AG10803 (cell line): ENCODE results near the gene SRSF4.

ENCODE experiments used
- DNase-seq: peaks from one replicate; pipeline ENCODE4 v3.0.0; 2010; ENCODE audit warnings: low read depth
- H3K4me3 ChIP-seq: 2 replicates; pipeline ENCODE4 v1.5.1; 2011; ENCODE audit warnings: mild to moderate bottlenecking, low read length, control low read depth
- CTCF ChIP-seq: conservative IDR thresholded peaks from 2 replicates; pipeline ENCODE4 v1.5.1; 2011; ENCODE audit warnings: mild to moderate bottlenecking, low read length, control low read depth, inconsistent platforms

The SRSF4 gene

GRCh38 chr1:29148656-29149491 is 32.8 kb downstream of the SRSF4 start:
- no peak for DNase-seq
- no peak for TF ChIP-seq CTCF
- no peak overlapping the region for H3K4me3 ChIP-seq

GRCh38 chr1:29145739-29146437 is 35.8 kb downstream of the SRSF4 start:
- TF ChIP-seq CTCF, result no peak
- DNase-seq, result peak; percentile 89
- no peak overlapping the region for H3K4me3 ChIP-seq

GRCh38 chr1:29144178-29144577 is 37.5 kb downstream of the SRSF4 start:
- DNase-seq, result no peak
- no peak overlapping the region for H3K4me3 ChIP-seq
- no peak for TF ChIP-seq CTCF

- H3K4me3 ChIP-seq, result no peak overlapping the region
- no peak for TF ChIP-seq CTCF
- DNase-seq, result no peak
These were observed 39.0 kb downstream of the SRSF4 start for GRCh38 chr1:29142714-29143113.

GRCh38 chr1:29136391-29136915 is 45.2 kb downstream of the SRSF4 start:
- peak; percentile 50 for DNase-seq
- no peak overlapping the region for H3K4me3 ChIP-seq
- no peak for TF ChIP-seq CTCF

- no peak for DNase-seq
- H3K4me3 ChIP-seq, result no peak overlapping the region
- no peak for TF ChIP-seq CTCF
These were observed 47.0 kb downstream of the SRSF4 start for GRCh38 chr1:29134695-29135028.
